ENCODE data around the gene SPATA6L.
A peak's percentile ranks its signal among the peaks of the same experiment; 100 is the strongest.
"Not testable (repeated sequence)": the region's sequence is repeated elsewhere in the genome, so short reads cannot be mapped to it uniquely, and the experiment has no call there.

The SPATA6L gene

GRCh38 chr9:4674783-4675182 lies 8.5 kb upstream of the SPATA6L start:
- no peak for DNase-seq

- DNase-seq: no peak
These were observed 5.5 kb upstream of the SPATA6L start for GRCh38 chr9:4671737-4672136.

GRCh38 chr9:4670591-4670990 lies 4.3 kb upstream of the SPATA6L start:
- no peak for DNase-seq

- no peak for DNase-seq
These were observed 3.6 kb upstream of the SPATA6L start for GRCh38 chr9:4669890-4670289.

- DNase-seq: no peak
These were observed 2.3 kb upstream of the SPATA6L start for GRCh38 chr9:4668604-4669003.

- no peak for DNase-seq
These were observed 1.4 kb upstream of the SPATA6L start for GRCh38 chr9:4667681-4668080.

GRCh38 chr9:4665357-4665756 lies 923 bp downstream of the SPATA6L start:
- DNase-seq: no peak

GRCh38 chr9:4663956-4664355 lies 2.3 kb downstream of the SPATA6L start:
- peak; percentile 17 to 51 for DNase-seq

GRCh38 chr9:4662989-4663792 lies 3.1 kb downstream of the SPATA6L start:
- no peak for DNase-seq

GRCh38 chr9:4662108-4662988 lies 3.9 kb downstream of the SPATA6L start, which contains the start of gene PLPP6:
Gene PLPP6, plus strand, starts transcription at chr9:4662294. Its CDS starts 82 bp downstream, at chr9:4662376.
- peak; percentile 81 to 87 for DNase-seq

GRCh38 chr9:4661611-4662010 lies 4.7 kb downstream of the SPATA6L start:
- DNase-seq: no peak

GRCh38 chr9:4661165-4661564 lies 5.1 kb downstream of the SPATA6L start:
- no peak for DNase-seq

GRCh38 chr9:4660665-4661064 lies 5.6 kb downstream of the SPATA6L start:
- not testable (repeated sequence) for DNase-seq

- DNase-seq: no peak
These were observed 8.7 kb downstream of the SPATA6L start for GRCh38 chr9:4657426-4658159.

- no peak for DNase-seq
These were observed 9.7 kb downstream of the SPATA6L start for GRCh38 chr9:4656621-4657020.

- DNase-seq: not testable (repeated sequence)
These were observed 10.1 kb downstream of the SPATA6L start for GRCh38 chr9:4656196-4656595.

GRCh38 chr9:4654538-4654937 lies 11.7 kb downstream of the SPATA6L start:
- no peak for DNase-seq

GRCh38 chr9:4654084-4654483 lies 12.2 kb downstream of the SPATA6L start:
- DNase-seq: no peak

GRCh38 chr9:4642351-4642750 lies 23.9 kb downstream of the SPATA6L start:
- DNase-seq: no peak

- peak in 1 of 2 donors; percentile 10 for DNase-seq
These were observed 26.3 kb downstream of the SPATA6L start for GRCh38 chr9:4640027-4640426.

- DNase-seq: no peak
These were observed 26.9 kb downstream of the SPATA6L start for GRCh38 chr9:4639420-4639819.

GRCh38 chr9:4638968-4639367 lies 27.3 kb downstream of the SPATA6L start:
- no peak for DNase-seq

GRCh38 chr9:4630836-4631235 lies 35.4 kb downstream of the SPATA6L start:
- no peak for DNase-seq

All from inflammatory macrophage treated with lipopolysaccharide for 1 hour (primary cell).